Ovary (tissue), 10 donors: ENCODE results near the gene PPP2R3B. TPM values are rescaled to one million over a fixed set of nuclear protein-coding genes. Genes with fewer than 3 reads are reported as not detected.
"Not testable (repeated sequence)": the region's sequence is repeated elsewhere in the genome, so short reads cannot be mapped to it uniquely, and the experiment has no call there.

ENCODE experiments used
- DNase-seq, 5 donors: peaks; one replicate each; pipeline ENCODE4 v3.0.0-alpha.2; 2019 to 2020
- H3K27ac ChIP-seq, 2 donors: fragments of 200-600 bp; one replicate each; pipeline versions ENCODE4 v1.5.1 to v1.8.0; 2019 to 2022
- H3K27me3 ChIP-seq: fragments of 200-600 bp; one replicate; pipeline ENCODE4 v1.8.0; 2022
- H3K36me3 ChIP-seq: fragments of 200-600 bp; sonication (generic); one replicate; pipeline ENCODE4 v1.5.1; 2019
- H3K4me1 ChIP-seq: one replicate; pipeline ENCODE4 v1.8.1; 2013; ENCODE audit warnings: mild to moderate bottlenecking, moderate library complexity; ENCODE audit not compliant: insufficient read depth
- H3K4me3 ChIP-seq: fragments of 200-600 bp; sonication (generic); one replicate; pipeline ENCODE4 v1.5.1; 2017
- H3K9me3 ChIP-seq, 2 donors: fragments of 200-600 bp in 1 of 2; sonication (generic) in 1 of 2; one replicate each; pipeline versions ENCODE4 v1.5.1 to v1.8.1; 2013 to 2019; ENCODE audit warnings: mild to moderate bottlenecking in 1 of 2, moderate library complexity in 1 of 2
- CTCF ChIP-seq, 3 donors: fragments of 450-650 bp in 2 of 3; fragments of 200-600 bp in 1 of 3; IDR thresholded peaks; one replicate each; pipeline versions ENCODE4 v1.5.1 to v1.8.0; 2016 to 2022; ENCODE audit warnings: antibody characterized with exemption in 3 of 3, mild to moderate bottlenecking in 1 of 3
- EP300 ChIP-seq: sonication (generic); formaldehyde crosslinking; IDR thresholded peaks from one replicate; pipeline ENCODE4 v1.6.1; 2017; ENCODE audit warnings: antibody characterized with exemption
- POLR2A ChIP-seq: fragments of 450-650 bp; IDR thresholded peaks from one replicate; pipeline ENCODE4 v1.6.1; 2017; ENCODE audit warnings: antibody characterized with exemption, mild to moderate bottlenecking, moderate library complexity
- WGBS, 3 donors: extraction: QIAGEN DNeasy Blood & Tissue Kit in 1 of 3; methylation state at CpG; one replicate each; pipeline versions ENCODE4 v1.1.5 to v1.1.7; 2013 to 2017; 5-methylcytosine and 5-hydroxymethylcytosine counted together
- intact Hi-C, 4 donors: fragments of 100-400 bp; cut with DNase I; formaldehyde crosslinking; loops; one replicate each; pipeline versions ENCODE4 v1.11.0 to v1.15.1; 2022 to 2023
- long read RNA-seq, 3 donors: library from polyadenylated mRNA in 2 of 3; unstranded in 2 of 3; transcript quantifications; one replicate each; pipeline ENCODE4 v2.0.0 and lab custom pipeline, GENCODE V29; 2021 to 2026
- polyA plus RNA-seq, 2 donors: library from polyadenylated mRNA; stranded (reverse); fragments of 200-250 nt in 1 of 2; fragments of 350-450 nt in 1 of 2; fragmentation: Illumina TruSeq in 1 of 2; extraction: RNeasy Lipid Tissue Mini Kit (QIAGEN cat#74804) in 1 of 2; gene quantifications; one replicate each; pipeline ENCODE4 v1.2.3, GENCODE V29; 2013 to 2014
- total RNA-seq, 7 donors: library from RNA; depleted of rRNA in 2 of 7; stranded (reverse); fragments of >200 nt in 2 of 7; fragmentation: NEBNext Ultra II Directional in 3 of 7; extraction: Animal tissue kit (Norgen Biotek cat#: 25700) in 3 of 7; gene quantifications; one replicate each; pipeline versions ENCODE4 v1.1.0 to v1.2.4, GENCODE V29; 2016 to 2023
- donor health status: DM: no; HTN: no; CAD: no; lungs with moderate emphysema.
- donor health status: DM: no; HTN: no; CAD: no.
- donor health status: Bipolar disorder and iron deficiency.
- donor health status: DM: yes; HTN: yes; CAD: no.
- donor health status: DM: no; HTN: no; CAD: no.
- donor health status: DM: yes; HTN: yes; CAD: no.

The PPP2R3B gene
- total RNA-seq = 10 to 100 TPM; 11.8 to 25.0 (median 18.4) TPM
- polyA plus RNA-seq = 10 to 100 TPM in 1 of 2 donors, 1 to 10 TPM in 1; 2.3 to 22.8 TPM
- long read RNA-seq, donor 1, partial matches to known transcripts = 1 of 5 reads
- long read RNA-seq, donor 1, other reads (novel, unspliced or antisense) = 3 of 5 reads
- long read RNA-seq, donor 2, transcript PPP2R3B-202 (13 exons, 2,151 nt) = major isoform, 11 of 11 reads
- long read RNA-seq, donor 2, partial matches to known transcripts = 0 of 11 reads
- long read RNA-seq, donor 2, other reads (novel, unspliced or antisense) = 0 of 11 reads
- long read RNA-seq, donor 3, transcript PPP2R3B-202 (13 exons, 2,151 nt) = major isoform, 9 of 36 reads
- long read RNA-seq, donor 3, partial matches to known transcripts = 0 of 36 reads
- long read RNA-seq, donor 3, other reads (novel, unspliced or antisense) = 26 of 36 reads

GRCh38 chrX:386768-387575 lies at the start of gene PPP2R3B:
PPP2R3B (minus strand) TSS chrX:386907; CDS start chrX:386691, 216 bp downstream.
- no peaks in the 10 kb centered on the region for H3K36me3 ChIP-seq
- H3K9me3 ChIP-seq = no peaks in the 10 kb centered on the region
- WGBS, 3 donors = 0 to 1% (median 0%) methylated on average over 65 to 102 of the region's 102 CpGs
- H3K27me3 ChIP-seq = no peaks in the 10 kb centered on the region
- DNase-seq = peak; percentile 99 to 100 (median 99)
- no peaks in the 10 kb centered on the region for H3K4me1 ChIP-seq
- intact Hi-C loops = loop anchor here in 1 of 4 donors (2.0 kb wide), 1 partner anchor 68 kb away; the partner anchor contains the start of gene GTPBP6
- H3K4me3 ChIP-seq = peak within 1 kb of the TSS; percentile 67
- TF ChIP-seq CTCF (IDR thresholded peaks at IDR 0.05) (peak in 2 of 3 donors; percentile 40 to 45), EP300 (no peak), POLR2A (peak; percentile 44)
- peak within 1 kb of the TSS; percentile 96 to 99 for H3K27ac ChIP-seq

- H3K9me3 ChIP-seq = no peaks in the 10 kb centered on the region
- no peaks in the 10 kb centered on the region for H3K36me3 ChIP-seq
- DNase-seq = no peak
- 57 to 68% (median 62%) methylated on average over 29 of the region's 29 CpGs for WGBS, 3 donors
- no peak overlapping the region for H3K27ac ChIP-seq
- no peak overlapping the region for H3K4me3 ChIP-seq
- H3K4me1 ChIP-seq = no peaks in the 10 kb centered on the region
- no peaks in the 10 kb centered on the region for H3K27me3 ChIP-seq
- TF ChIP-seq POLR2A (no peak), EP300 (no peak), CTCF (IDR thresholded peaks at IDR 0.05) (no peak)
- intact Hi-C loops = no loop called here
Observed at GRCh38 chrX:435536-436122, 48.9 kb upstream of the PPP2R3B start.

GRCh38 chrX:434946-435345 lies 48.2 kb upstream of the PPP2R3B start:
- intact Hi-C loops = no loop called here
- DNase-seq = no peak
- Histone ChIP-seq H3K4me3 (no peak overlapping the region), H3K27me3 (no peaks in the 10 kb centered on the region), H3K9me3 (no peaks in the 10 kb centered on the region), H3K36me3 (no peaks in the 10 kb centered on the region), H3K27ac (no peak overlapping the region), H3K4me1 (no peaks in the 10 kb centered on the region)
- TF ChIP-seq CTCF (IDR thresholded peaks at IDR 0.05) (no peak), POLR2A (no peak), EP300 (no peak)
- WGBS, 3 donors = 49 to 54% (median 51%) methylated on average over 17 of the region's 17 CpGs

GRCh38 chrX:433771-434170 lies 47.1 kb upstream of the PPP2R3B start:
- Histone ChIP-seq H3K4me3 (no peak overlapping the region), H3K4me1 (no peaks in the 10 kb centered on the region), H3K27ac (no peak overlapping the region), H3K27me3 (no peaks in the 10 kb centered on the region), H3K9me3 (no peaks in the 10 kb centered on the region), H3K36me3 (no peaks in the 10 kb centered on the region)
- intact Hi-C loops = no loop called here
- no peak for DNase-seq
- TF ChIP-seq CTCF (IDR thresholded peaks at IDR 0.05) (no peak), POLR2A (no peak), EP300 (no peak)
- 80 to 84% (median 82%) methylated on average over 26 of the region's 26 CpGs for WGBS, 3 donors

GRCh38 chrX:432666-433065 lies 46.0 kb upstream of the PPP2R3B start:
- H3K36me3 ChIP-seq, H3K27ac ChIP-seq, H3K4me3 ChIP-seq, intact Hi-C loops, H3K9me3 ChIP-seq, H3K27me3 ChIP-seq, H3K4me1 ChIP-seq, DNase-seq: not testable (repeated sequence)
- 90 to 91% (median 91%) methylated on average over 11 to 12 of the region's 12 CpGs for WGBS, 3 donors
